ENCODE data around the gene KCNH1. TPM values are rescaled to one million over a fixed set of nuclear protein-coding genes. Genes with fewer than 3 reads are reported as not detected.
A peak's percentile ranks its signal among the peaks of the same experiment; 100 is the strongest.

KCNH1 gene
- total and polyA plus RNA-seq, 3 experiments from 2014 or later, result not detected

- Histone ChIP-seq H3K27me3 (ENCODE audit: insufficient read depth, low read length, poor library complexity, severe bottlenecking) (no peaks in the 10 kb centered on the region), H3K36me3 (ENCODE audit: insufficient read depth, low read length) (no peaks in the 10 kb centered on the region), H3K27ac (ENCODE audit: low read depth, low read length) (no peak overlapping the region), H3K9me3 (ENCODE audit: low read length) (no peaks in the 10 kb centered on the region), H3K4me3 (ENCODE audit: low read length) (no peak overlapping the region), H3K4me1 (ENCODE audit: insufficient read depth, low read length) (no peaks in the 10 kb centered on the region)
- ChIA-PET CTCF (no interaction called here), POLR2A (no interaction called here)
- Mint-ChIP-seq H3K27me3 (peaks cover 0 to 1% of the 10 kb centered on the region in 2 donors), H3K9me3 (no peaks in the 10 kb centered on the region), H3K36me3 (peaks cover 0 to 5% (median 2%) of the 10 kb centered on the region in 3 donors), H3K27ac (peak overlapping the region in 1 of 8 donors; percentile 83), H3K4me1 (peaks cover 5 to 13% (median 7%) of the 10 kb centered on the region in 3 donors), H3K4me3 (no peak overlapping the region)
- DNase-seq, result no peak
These were observed 445.3 kb downstream of the KCNH1 start for GRCh38 chr1:210688512-210689234.

GRCh38 chr1:210687582-210688279 lies 446.2 kb downstream of the KCNH1 start:
- no peaks in the 10 kb centered on the region for H3K27me3 ChIP-seq (ENCODE audit: insufficient read depth, low read length, poor library complexity, severe bottlenecking)
- H3K4me1 ChIP-seq (ENCODE audit: insufficient read depth, low read length), result no peaks in the 10 kb centered on the region
- H3K27ac Mint-ChIP-seq, result no peak overlapping the region
- ChIA-PET POLR2A (no interaction called here), CTCF (no interaction called here)
- no peak overlapping the region for H3K27ac ChIP-seq (ENCODE audit: low read depth, low read length)
- H3K9me3 Mint-ChIP-seq, result no peaks in the 10 kb centered on the region
- no peak overlapping the region for H3K4me3 ChIP-seq (ENCODE audit: low read length)
- DNase-seq, result no peak
- no peaks in the 10 kb centered on the region for H3K36me3 ChIP-seq (ENCODE audit: insufficient read depth, low read length)
- peaks cover 0 to 5% (median 2%) of the 10 kb centered on the region in 3 donors for H3K36me3 Mint-ChIP-seq
- H3K4me1 Mint-ChIP-seq, result peaks cover 0 to 6% (median 3%) of the 10 kb centered on the region in 3 donors
- no peak overlapping the region for H3K4me3 Mint-ChIP-seq
- no peaks in the 10 kb centered on the region for H3K27me3 Mint-ChIP-seq
- no peaks in the 10 kb centered on the region for H3K9me3 ChIP-seq (ENCODE audit: low read length)

GRCh38 chr1:210686841-210687240 lies 447.1 kb downstream of the KCNH1 start:
- Histone ChIP-seq H3K4me1 (ENCODE audit: insufficient read depth, low read length) (no peaks in the 10 kb centered on the region), H3K4me3 (ENCODE audit: low read length) (no peak overlapping the region), H3K27ac (ENCODE audit: low read depth, low read length) (no peak overlapping the region), H3K27me3 (ENCODE audit: insufficient read depth, low read length, poor library complexity, severe bottlenecking) (no peaks in the 10 kb centered on the region), H3K36me3 (ENCODE audit: insufficient read depth, low read length) (no peaks in the 10 kb centered on the region), H3K9me3 (ENCODE audit: low read length) (no peaks in the 10 kb centered on the region)
- Mint-ChIP-seq H3K9me3 (no peaks in the 10 kb centered on the region), H3K27ac (no peak overlapping the region), H3K36me3 (peaks cover 0 to 5% (median 2%) of the 10 kb centered on the region in 3 donors), H3K4me3 (no peak overlapping the region), H3K27me3 (no peaks in the 10 kb centered on the region), H3K4me1 (no peaks in the 10 kb centered on the region)
- POLR2A ChIA-PET, result no interaction called here
- no peak for DNase-seq
- CTCF ChIA-PET, result no interaction called here

- ChIA-PET POLR2A (no interaction called here), CTCF (interaction anchor here (1.4 kb wide), 1 partner anchor 9 kb away, joined by 3 read pairs; no protein-coding TSS in a partner anchor)
- H3K27me3 Mint-ChIP-seq, result no peaks in the 10 kb centered on the region
- Histone ChIP-seq H3K36me3 (ENCODE audit: insufficient read depth, low read length) (no peaks in the 10 kb centered on the region), H3K9me3 (ENCODE audit: low read length) (no peaks in the 10 kb centered on the region), H3K4me1 (ENCODE audit: insufficient read depth, low read length) (no peaks in the 10 kb centered on the region), H3K27ac (ENCODE audit: low read depth, low read length) (no peak overlapping the region), H3K27me3 (ENCODE audit: insufficient read depth, low read length, poor library complexity, severe bottlenecking) (no peaks in the 10 kb centered on the region), H3K4me3 (ENCODE audit: low read length) (no peak overlapping the region)
- H3K4me1 Mint-ChIP-seq, result no peaks in the 10 kb centered on the region
- H3K36me3 Mint-ChIP-seq, result peaks cover 0 to 8% (median 5%) of the 10 kb centered on the region in 3 donors
- H3K9me3 Mint-ChIP-seq, result no peaks in the 10 kb centered on the region
- no peak overlapping the region for H3K4me3 Mint-ChIP-seq
- DNase-seq, result no peak
- no peak overlapping the region for H3K27ac Mint-ChIP-seq
These were observed 448.7 kb downstream of the KCNH1 start for GRCh38 chr1:210685295-210685650.

GRCh38 chr1:210684466-210685294 lies 449.3 kb downstream of the KCNH1 start:
- Histone ChIP-seq H3K36me3 (ENCODE audit: insufficient read depth, low read length) (no peaks in the 10 kb centered on the region), H3K27me3 (ENCODE audit: insufficient read depth, low read length, poor library complexity, severe bottlenecking) (no peaks in the 10 kb centered on the region), H3K4me3 (ENCODE audit: low read length) (no peak overlapping the region), H3K4me1 (ENCODE audit: insufficient read depth, low read length) (no peaks in the 10 kb centered on the region), H3K9me3 (ENCODE audit: low read length) (no peaks in the 10 kb centered on the region), H3K27ac (ENCODE audit: low read depth, low read length) (no peak overlapping the region)
- Mint-ChIP-seq H3K36me3 (peaks cover 0 to 13% (median 5%) of the 10 kb centered on the region in 3 donors), H3K9me3 (no peaks in the 10 kb centered on the region), H3K27me3 (no peaks in the 10 kb centered on the region), H3K4me1 (no peaks in the 10 kb centered on the region), H3K27ac (no peak overlapping the region), H3K4me3 (peak overlapping the region in 1 of 7 donors; percentile 18)
- ChIA-PET CTCF (interaction anchor here (1.4 kb wide), 1 partner anchor 8 kb away, joined by 3 read pairs; no protein-coding TSS in a partner anchor), POLR2A (no interaction called here)
- no peak for DNase-seq

- ChIA-PET POLR2A (no interaction called here), CTCF (no interaction called here)
- no peak for DNase-seq
These were observed 450.4 kb downstream of the KCNH1 start for GRCh38 chr1:210683403-210684047.

GRCh38 chr1:210681158-210681557 lies 452.8 kb downstream of the KCNH1 start:
- Histone ChIP-seq H3K4me1 (ENCODE audit: insufficient read depth, low read length) (no peaks in the 10 kb centered on the region), H3K27me3 (ENCODE audit: insufficient read depth, low read length, poor library complexity, severe bottlenecking) (no peaks in the 10 kb centered on the region), H3K36me3 (ENCODE audit: insufficient read depth, low read length) (no peaks in the 10 kb centered on the region), H3K9me3 (ENCODE audit: low read length) (no peaks in the 10 kb centered on the region), H3K27ac (ENCODE audit: low read depth, low read length) (no peak overlapping the region), H3K4me3 (ENCODE audit: low read length) (no peak overlapping the region)
- Mint-ChIP-seq H3K27ac (no peak overlapping the region), H3K4me1 (no peaks in the 10 kb centered on the region), H3K36me3 (peaks cover 0 to 16% (median 11%) of the 10 kb centered on the region in 3 donors), H3K27me3 (no peaks in the 10 kb centered on the region), H3K4me3 (no peak overlapping the region), H3K9me3 (no peaks in the 10 kb centered on the region)
- CTCF ChIA-PET, result no interaction called here
- no peak for DNase-seq
- POLR2A ChIA-PET, result no interaction called here

More at GRCh38 chr1:210683403-210684047, 450.4 kb downstream of the KCNH1 start:
- no peak overlapping the region for H3K4me3 ChIP-seq (ENCODE audit: low read length)
- H3K27me3 ChIP-seq (ENCODE audit: insufficient read depth, low read length, poor library complexity, severe bottlenecking), result no peaks in the 10 kb centered on the region
- Mint-ChIP-seq H3K36me3 (peaks cover 0 to 15% (median 7%) of the 10 kb centered on the region in 3 donors), H3K4me1 (no peaks in the 10 kb centered on the region), H3K9me3 (no peaks in the 10 kb centered on the region), H3K27ac (no peak overlapping the region), H3K4me3 (no peak overlapping the region), H3K27me3 (no peaks in the 10 kb centered on the region)
- no peak overlapping the region for H3K27ac ChIP-seq (ENCODE audit: low read depth, low read length)
- H3K9me3 ChIP-seq (ENCODE audit: low read length), result no peaks in the 10 kb centered on the region
- H3K36me3 ChIP-seq (ENCODE audit: insufficient read depth, low read length), result no peaks in the 10 kb centered on the region
- H3K4me1 ChIP-seq (ENCODE audit: insufficient read depth, low read length), result no peaks in the 10 kb centered on the region

All from CD8-positive, alpha-beta memory T cell (primary cell).